HFFc6 (cell line): ENCODE data around the gene POT1. TPM values are rescaled to one million over a fixed set of nuclear protein-coding genes. Genes with fewer than 3 reads are reported as not detected.
A peak's percentile ranks its signal among the peaks of the same experiment; 100 is the strongest.

ENCODE experiments used
- DNase-seq: peaks from one replicate; pipeline ENCODE4 v3.0.0-alpha.2; 2018
- H3K27ac Mint-ChIP-seq: 2 replicates; pipeline ENCODE4 v1.8.0; 2020; ENCODE audit warnings: mild to moderate bottlenecking, mixed read lengths
- H3K27me3 Mint-ChIP-seq: 2 replicates; pipeline ENCODE4 v1.8.0; 2021; ENCODE audit warnings: mild to moderate bottlenecking, moderate library complexity, mixed read lengths; ENCODE audit not compliant: insufficient read depth
- H3K36me3 Mint-ChIP-seq: 2 replicates; pipeline ENCODE4 v1.8.0; 2021; ENCODE audit warnings: low read depth, mixed read lengths
- H3K4me1 Mint-ChIP-seq: 2 replicates; pipeline ENCODE4 v1.8.0; 2020; ENCODE audit warnings: low read depth, mixed read lengths
- H3K4me3 Mint-ChIP-seq: 2 replicates; pipeline ENCODE4 v1.8.0; 2020; ENCODE audit warnings: mild to moderate bottlenecking, moderate library complexity, mixed read lengths
- H3K9me3 Mint-ChIP-seq: 2 replicates; pipeline ENCODE4 v1.8.0; 2020; ENCODE audit warnings: mild to moderate bottlenecking, mixed read lengths
- total RNA-seq, 6 experiments: library from RNA; stranded (reverse); fragmentation: NEBNext Ultra II Directional; extraction: Animal tissue kit (Norgen Biotek cat#: 25700); gene quantifications; 2 replicates in 1 of 6; 3 replicates in 5 of 6; pipeline ENCODE4 v1.2.3, GENCODE V29; 2021
- TF ChIP-seq, protein P1 (sequence below): fragments of 200-600 bp; sonication (generic); IDR thresholded peaks from 2 replicates; pipeline ENCODE4 v1.5.0; 2021; ENCODE audit warnings: antibody characterized with exemption, mild to moderate bottlenecking

The POT1 gene
- total RNA-seq, 6 experiments from 2014 or later, result 10.8 to 16.0 (median 13.4) TPM

DNA sequence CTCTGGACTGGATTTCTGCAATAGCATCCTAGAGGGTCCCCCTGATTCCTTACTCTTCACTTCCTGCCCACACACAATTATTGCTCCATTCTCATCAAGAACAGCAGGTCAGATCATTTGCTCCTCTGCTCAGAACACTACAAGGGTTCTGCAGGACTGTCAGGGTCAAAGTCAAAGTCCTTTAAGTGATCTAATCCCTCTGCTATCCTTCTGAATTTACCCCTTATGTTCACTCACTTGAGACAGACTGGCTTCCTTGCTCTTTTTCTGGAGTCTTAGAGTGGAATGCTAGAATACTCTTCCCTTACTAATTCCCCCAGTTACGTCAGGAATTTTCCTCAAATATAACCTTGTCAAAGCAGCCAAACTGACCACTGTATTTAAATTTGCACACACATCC, 7.5 kb upstream of the POT1 start:
- Mint-ChIP-seq H3K4me1 (no peaks in the 10 kb centered on the region; the same call in 1 of the 2 replicates), H3K9me3 (no peaks in the 10 kb centered on the region), H3K27me3 (no peaks in the 10 kb centered on the region; the same call in 1 of the 2 replicates), H3K27ac (no peak overlapping the region), H3K36me3 (no peaks in the 10 kb centered on the region), H3K4me3 (no peak overlapping the region)
- DNase-seq, result no peak
- TF ChIP-seq, protein P1, sequence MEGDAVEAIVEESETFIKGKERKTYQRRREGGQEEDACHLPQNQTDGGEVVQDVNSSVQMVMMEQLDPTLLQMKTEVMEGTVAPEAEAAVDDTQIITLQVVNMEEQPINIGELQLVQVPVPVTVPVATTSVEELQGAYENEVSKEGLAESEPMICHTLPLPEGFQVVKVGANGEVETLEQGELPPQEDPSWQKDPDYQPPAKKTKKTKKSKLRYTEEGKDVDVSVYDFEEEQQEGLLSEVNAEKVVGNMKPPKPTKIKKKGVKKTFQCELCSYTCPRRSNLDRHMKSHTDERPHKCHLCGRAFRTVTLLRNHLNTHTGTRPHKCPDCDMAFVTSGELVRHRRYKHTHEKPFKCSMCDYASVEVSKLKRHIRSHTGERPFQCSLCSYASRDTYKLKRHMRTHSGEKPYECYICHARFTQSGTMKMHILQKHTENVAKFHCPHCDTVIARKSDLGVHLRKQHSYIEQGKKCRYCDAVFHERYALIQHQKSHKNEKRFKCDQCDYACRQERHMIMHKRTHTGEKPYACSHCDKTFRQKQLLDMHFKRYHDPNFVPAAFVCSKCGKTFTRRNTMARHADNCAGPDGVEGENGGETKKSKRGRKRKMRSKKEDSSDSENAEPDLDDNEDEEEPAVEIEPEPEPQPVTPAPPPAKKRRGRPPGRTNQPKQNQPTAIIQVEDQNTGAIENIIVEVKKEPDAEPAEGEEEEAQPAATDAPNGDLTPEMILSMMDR, result no peak

DNA sequence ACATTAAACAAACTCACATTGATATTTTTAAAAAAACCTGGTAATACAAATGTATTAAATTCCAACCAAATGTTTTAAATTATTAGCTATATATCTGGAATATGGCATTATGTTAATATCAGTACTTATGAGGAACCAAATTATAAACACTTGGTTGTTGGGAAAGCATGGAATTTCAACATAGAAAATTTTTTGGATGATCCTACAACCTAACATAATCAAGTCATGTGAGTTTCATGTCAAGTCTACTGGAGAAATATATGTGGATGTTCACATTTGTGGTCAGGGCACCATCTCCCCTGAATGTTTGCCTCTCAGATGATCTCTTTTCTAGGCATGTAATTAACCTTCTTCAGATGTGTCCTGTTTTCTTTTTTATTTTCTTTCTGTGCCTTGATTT, 5.2 kb upstream of the POT1 start:
- no peaks in the 10 kb centered on the region; the same call in 1 of the 2 replicates for H3K4me1 Mint-ChIP-seq

DNA sequence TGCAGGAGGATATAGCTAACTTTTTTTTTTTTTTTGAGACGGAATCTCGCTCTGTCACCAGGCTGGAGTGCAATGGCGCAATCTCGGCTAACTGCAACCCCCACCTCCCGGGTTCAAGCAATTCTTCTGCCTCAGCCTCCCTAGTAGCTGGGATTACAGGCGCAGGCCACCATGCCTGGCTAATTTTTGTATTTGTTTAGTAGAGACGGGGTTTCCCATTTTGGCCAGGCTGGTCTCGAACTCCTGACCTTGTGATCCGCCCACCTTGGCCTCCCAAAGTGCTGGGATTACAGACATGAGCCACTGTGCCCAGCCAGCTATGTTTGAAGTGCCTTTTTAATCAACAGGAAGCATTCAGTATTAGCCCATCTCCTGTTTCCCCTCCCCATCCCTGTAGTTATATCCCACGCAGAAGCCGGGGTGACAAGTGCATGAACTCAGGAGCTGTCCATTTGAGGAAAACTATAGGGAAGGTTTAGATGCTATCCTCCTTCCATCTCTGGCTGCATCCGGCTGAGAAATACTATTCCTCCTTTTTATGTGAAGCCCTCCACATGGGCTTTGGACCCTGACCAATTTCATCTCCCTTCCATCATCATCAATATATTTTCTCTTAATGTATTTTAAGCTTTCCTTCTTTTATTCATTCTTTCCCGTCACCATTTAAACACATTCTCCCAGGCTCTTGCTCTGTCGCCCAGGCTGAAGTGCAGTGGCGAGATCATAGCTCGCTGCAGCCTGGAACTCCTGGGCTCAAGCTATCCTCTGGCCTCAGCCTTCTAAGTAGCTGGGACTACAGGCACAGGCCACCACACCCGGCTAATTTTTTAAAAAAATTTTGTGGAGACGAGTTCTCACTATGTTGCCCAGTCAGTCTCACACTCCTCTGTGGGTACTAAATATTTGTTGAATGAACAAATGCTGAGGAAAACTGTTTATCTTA, 1.3 kb upstream of the POT1 start:
- no peak overlapping the region for H3K27ac Mint-ChIP-seq
- no peaks in the 10 kb centered on the region; the same call in 1 of the 2 replicates for H3K27me3 Mint-ChIP-seq
- peaks cover 8% of the 10 kb centered on the region for H3K36me3 Mint-ChIP-seq
- DNase-seq, result no peak
- no peaks in the 10 kb centered on the region for H3K9me3 Mint-ChIP-seq
- peaks cover 29% of the 10 kb centered on the region for H3K4me1 Mint-ChIP-seq
- no peak overlapping the region; the same call in 1 of the 2 replicates for H3K4me3 Mint-ChIP-seq
- TF ChIP-seq, protein P1, result no peak

More for the DNA sequence above, 5.2 kb upstream of the POT1 start:
- H3K27ac Mint-ChIP-seq, result no peak overlapping the region
- TF ChIP-seq, protein P1, result no peak
- no peak for DNase-seq
- no peaks in the 10 kb centered on the region for H3K36me3 Mint-ChIP-seq
- H3K27me3 Mint-ChIP-seq, result no peaks in the 10 kb centered on the region; the same call in 1 of the 2 replicates
- no peak overlapping the region for H3K4me3 Mint-ChIP-seq
- H3K9me3 Mint-ChIP-seq, result no peaks in the 10 kb centered on the region

DNA sequence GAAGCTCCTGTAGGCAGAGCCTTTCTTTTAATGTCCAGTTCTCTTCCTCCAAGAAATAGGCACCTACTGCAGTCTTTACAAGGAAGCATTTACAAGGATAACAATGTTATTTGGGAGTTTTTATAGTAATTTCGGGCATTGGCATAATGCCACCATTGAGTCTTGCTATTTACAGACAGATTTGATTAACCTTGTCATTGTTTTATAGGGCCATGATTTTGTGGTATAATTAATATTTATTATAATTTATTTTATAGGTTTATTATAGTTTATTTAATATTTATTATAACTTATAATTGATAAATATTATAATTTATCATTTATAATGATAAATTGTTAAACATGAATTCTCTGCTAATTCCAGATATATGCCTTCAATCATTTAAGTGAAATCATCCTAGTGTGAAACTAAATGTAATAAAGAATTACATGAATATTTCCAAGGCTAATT, 573 bp upstream of the POT1 start:
- Mint-ChIP-seq H3K9me3 (no peaks in the 10 kb centered on the region), H3K27me3 (peaks cover 1% of the 10 kb centered on the region; the same call in 1 of the 2 replicates), H3K36me3 (peaks cover 14% of the 10 kb centered on the region), H3K4me3 (peak overlapping the region; percentile 98), H3K27ac (peak overlapping the region; percentile 96), H3K4me1 (peaks cover 36% of the 10 kb centered on the region)
- TF ChIP-seq, protein P1, result no peak
- no peak for DNase-seq

- peaks cover 1% of the 10 kb centered on the region; the same call in 1 of the 2 replicates for H3K27me3 Mint-ChIP-seq
- no peaks in the 10 kb centered on the region for H3K9me3 Mint-ChIP-seq
- H3K4me1 Mint-ChIP-seq, result peaks cover 60% of the 10 kb centered on the region
- H3K4me3 Mint-ChIP-seq, result no peak overlapping the region
- DNase-seq, result no peak
- TF ChIP-seq, protein P1, result no peak
- H3K36me3 Mint-ChIP-seq, result peaks cover 16% of the 10 kb centered on the region
- H3K27ac Mint-ChIP-seq, result no peak overlapping the region
Measured at GRCh38 chr7:124924906-124925305, 4.7 kb downstream of the POT1 start.
